ENCODE measurements around the gene KLHL35.

GRCh38 chr11:75398906-75399305, 34.1 kb downstream of the KLHL35 start:
- TF ChIP-seq CTCF (IDR thresholded peaks at IDR 0.05) (no peak), EP300 (IDR thresholded peaks at IDR 0.05) (no peak), POLR2A (IDR thresholded peaks at IDR 0.05) (no peak), POLR2AphosphoS5 (IDR thresholded peaks at IDR 0.05) (no peak)

Data from stomach (tissue), 4 donors.